ENCODE results near the gene KISS1.

DNA sequence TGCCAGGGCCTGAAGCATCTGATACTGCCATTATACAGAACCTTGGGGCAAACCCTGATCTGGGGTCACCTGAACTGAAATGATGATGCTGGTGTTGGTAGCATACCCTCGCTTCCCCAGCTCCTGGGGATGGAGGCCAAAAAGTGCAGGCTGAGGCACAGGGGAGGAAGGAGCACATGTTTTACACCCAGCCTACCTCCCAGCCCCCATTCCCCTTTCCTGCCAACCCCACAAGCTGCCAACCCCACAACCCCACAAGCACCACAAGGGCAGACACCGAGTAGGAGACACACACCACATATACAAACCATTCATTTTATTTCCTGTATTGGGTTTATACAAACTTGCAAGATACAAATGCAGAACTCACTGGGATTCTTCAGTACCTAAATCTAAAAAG lies 22.3 kb upstream of the KISS1 start:
- TF ChIP-seq, protein P1, sequence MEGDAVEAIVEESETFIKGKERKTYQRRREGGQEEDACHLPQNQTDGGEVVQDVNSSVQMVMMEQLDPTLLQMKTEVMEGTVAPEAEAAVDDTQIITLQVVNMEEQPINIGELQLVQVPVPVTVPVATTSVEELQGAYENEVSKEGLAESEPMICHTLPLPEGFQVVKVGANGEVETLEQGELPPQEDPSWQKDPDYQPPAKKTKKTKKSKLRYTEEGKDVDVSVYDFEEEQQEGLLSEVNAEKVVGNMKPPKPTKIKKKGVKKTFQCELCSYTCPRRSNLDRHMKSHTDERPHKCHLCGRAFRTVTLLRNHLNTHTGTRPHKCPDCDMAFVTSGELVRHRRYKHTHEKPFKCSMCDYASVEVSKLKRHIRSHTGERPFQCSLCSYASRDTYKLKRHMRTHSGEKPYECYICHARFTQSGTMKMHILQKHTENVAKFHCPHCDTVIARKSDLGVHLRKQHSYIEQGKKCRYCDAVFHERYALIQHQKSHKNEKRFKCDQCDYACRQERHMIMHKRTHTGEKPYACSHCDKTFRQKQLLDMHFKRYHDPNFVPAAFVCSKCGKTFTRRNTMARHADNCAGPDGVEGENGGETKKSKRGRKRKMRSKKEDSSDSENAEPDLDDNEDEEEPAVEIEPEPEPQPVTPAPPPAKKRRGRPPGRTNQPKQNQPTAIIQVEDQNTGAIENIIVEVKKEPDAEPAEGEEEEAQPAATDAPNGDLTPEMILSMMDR (IDR thresholded peaks at IDR 0.05; ENCODE audit: poor library complexity) = no peak
- TF ChIP-seq EZH2phosphoT487 (IDR thresholded peaks at IDR 0.05; ENCODE audit: low read depth, severe bottlenecking, unreplicated experiment) = no peak

Data from hepatocyte (in vitro differentiated cells).